ENCODE data around the gene MRPL24.
"Not testable (repeated sequence)": the region's sequence is repeated elsewhere in the genome, so short reads cannot be mapped to it uniquely, and the experiment has no call there.

The MRPL24 gene

GRCh38 chr1:156740741-156741480 lies at the start of gene MRPL24:
MRPL24 (minus strand) TSS chr1:156741088; CDS start chr1:156738704, 2,384 bp downstream.
- DNase-seq (ENCODE audit: low spot score), result peak; percentile 100

DNA sequence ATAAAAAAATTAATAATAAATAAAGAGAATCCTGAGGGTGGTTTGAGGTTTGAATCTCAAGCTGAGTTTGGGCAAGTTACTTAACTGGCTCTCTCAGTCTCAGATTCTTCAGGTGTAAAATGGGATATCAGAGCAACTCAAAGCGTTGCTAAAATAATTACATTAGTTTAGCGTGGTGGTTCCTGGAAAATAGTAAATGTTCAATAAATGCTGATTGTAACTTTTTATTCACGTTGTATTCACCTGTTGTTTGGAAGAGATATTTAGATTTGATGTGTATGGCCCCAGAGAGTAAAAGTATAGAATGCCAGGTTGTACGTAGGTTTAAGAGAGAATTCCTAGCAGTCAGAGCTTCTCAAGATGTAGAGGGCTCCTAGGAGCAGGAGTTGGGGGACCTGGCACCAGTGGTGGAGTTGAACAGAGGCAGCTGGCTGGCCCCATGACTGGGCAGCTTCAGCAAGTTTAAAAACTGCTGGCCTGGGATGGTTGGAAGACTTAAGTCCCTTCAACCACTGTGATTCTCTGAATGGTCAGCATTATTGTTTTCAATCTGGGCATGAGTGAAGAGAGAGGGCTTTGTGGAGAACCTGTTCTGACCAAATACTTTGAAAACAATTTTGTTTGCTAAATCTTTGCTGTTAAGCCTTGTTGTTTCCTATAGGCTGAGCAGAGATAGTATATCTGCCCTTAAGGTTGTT lies 48.9 kb upstream of the MRPL24 start:
- no peak for DNase-seq (ENCODE audit: low spot score)

DNA sequence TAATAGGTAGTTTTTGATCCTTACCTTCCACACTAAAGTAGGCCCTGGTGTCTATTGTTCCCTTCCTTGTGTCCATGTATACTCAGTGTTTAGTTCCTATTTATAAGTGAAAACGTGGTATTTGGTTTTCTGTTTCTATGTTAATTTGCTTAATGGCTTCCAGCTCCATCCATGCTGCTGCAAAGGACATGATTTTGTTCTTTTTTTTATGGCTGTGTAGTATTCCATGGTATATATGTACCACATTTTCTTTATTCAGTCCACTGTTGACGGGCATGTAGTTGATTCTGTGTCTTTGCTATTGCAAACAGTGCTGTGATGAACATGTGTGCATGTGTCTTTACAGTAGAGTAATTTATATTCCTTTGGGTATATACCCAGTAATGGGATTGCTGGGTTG lies 47.2 kb upstream of the MRPL24 start:
- no peak for DNase-seq (ENCODE audit: low spot score)

GRCh38 chr1:156786640-156787039 lies 45.8 kb upstream of the MRPL24 start:
- no peak for DNase-seq (ENCODE audit: low spot score)

GRCh38 chr1:156785458-156785857 lies 44.6 kb upstream of the MRPL24 start:
- DNase-seq (ENCODE audit: low spot score), result no peak

GRCh38 chr1:156781585-156782186 lies 40.8 kb upstream of the MRPL24 start:
- no peak for DNase-seq (ENCODE audit: low spot score)

GRCh38 chr1:156777573-156777972 lies 36.7 kb upstream of the MRPL24 start:
- DNase-seq (ENCODE audit: low spot score), result no peak

DNA sequence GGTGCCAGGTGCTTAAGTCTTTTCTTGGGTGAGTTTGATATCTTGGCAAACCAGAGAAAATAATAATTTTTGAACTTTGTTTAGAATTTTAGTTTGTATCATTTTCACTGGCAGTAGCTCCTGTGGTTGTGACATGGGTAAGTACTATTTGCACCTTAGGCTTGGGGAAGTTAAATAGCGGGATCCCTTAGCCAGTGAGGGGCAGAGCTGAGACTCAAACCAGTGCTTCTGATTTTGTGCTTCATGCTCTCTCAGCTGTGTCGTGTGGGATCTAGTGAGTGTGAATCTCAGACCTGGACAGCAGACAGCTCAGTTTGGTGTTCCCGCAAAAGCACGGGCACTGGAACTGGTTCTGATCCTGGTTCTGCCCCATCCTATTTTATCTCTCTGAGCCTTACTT lies 36.1 kb upstream of the MRPL24 start:
- no peak for DNase-seq (ENCODE audit: low spot score)

- DNase-seq (ENCODE audit: low spot score), result no peak
Measured at GRCh38 chr1:156775799-156776198, 34.9 kb upstream of the MRPL24 start.

GRCh38 chr1:156773607-156774006 lies 32.7 kb upstream of the MRPL24 start:
- peak; percentile 57 for DNase-seq (ENCODE audit: low spot score)

- DNase-seq (ENCODE audit: low spot score), result no peak
Measured at GRCh38 chr1:156772728-156773497, 32.0 kb upstream of the MRPL24 start.

- DNase-seq (ENCODE audit: low spot score), result no peak
Measured at GRCh38 chr1:156772222-156772621, 31.3 kb upstream of the MRPL24 start.

- no peak for DNase-seq (ENCODE audit: low spot score)
Measured at GRCh38 chr1:156768610-156769295, 27.9 kb upstream of the MRPL24 start.

DNA sequence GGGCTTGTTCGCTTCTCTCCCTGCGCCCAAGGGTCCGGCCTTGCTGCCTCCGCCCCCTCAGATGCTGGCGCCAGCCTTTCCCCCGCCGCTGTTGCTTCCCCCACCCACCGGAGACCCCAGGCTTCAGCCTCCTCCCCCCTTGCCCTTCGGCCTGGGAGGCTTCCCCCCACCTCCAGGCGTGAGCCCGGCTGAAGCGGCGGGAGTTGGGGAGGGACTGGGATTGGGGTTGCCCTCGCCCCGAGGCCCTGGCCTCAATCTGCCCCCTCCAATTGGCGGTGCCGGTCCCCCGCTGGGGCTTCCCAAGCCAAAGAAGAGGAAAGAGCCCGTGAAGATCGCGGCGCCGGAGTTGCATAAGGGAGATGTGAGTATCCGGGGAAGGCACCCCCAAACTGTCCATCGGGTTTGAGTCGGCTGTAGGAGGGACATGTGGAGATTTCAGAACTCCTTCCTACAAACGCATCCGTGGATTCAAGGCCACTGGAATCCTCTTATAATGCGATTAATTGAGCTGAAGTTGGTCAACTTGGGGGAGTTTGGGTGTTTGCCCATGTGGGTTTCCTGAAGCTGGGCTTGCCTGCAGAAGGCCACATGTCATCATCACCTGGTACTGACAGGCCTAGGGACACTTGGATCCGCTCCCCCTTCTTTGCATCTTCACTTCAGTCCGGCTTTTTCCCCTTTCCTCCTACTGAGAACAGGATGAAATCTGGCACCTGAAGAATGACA lies 27.2 kb upstream of the MRPL24 start:
- DNase-seq (ENCODE audit: low spot score), result peak; percentile 49

- DNase-seq (ENCODE audit: low spot score), result peak; percentile 100
Measured at GRCh38 chr1:156767101-156767878, 26.4 kb upstream of the MRPL24 start, which contains the start of gene PRCC. PRCC (plus strand) TSS chr1:156767535; CDS start chr1:156767772, 237 bp downstream.

- no peak for DNase-seq (ENCODE audit: low spot score)
Measured at GRCh38 chr1:156766298-156767100, 25.6 kb upstream of the MRPL24 start.

GRCh38 chr1:156765666-156766065 lies 24.8 kb upstream of the MRPL24 start:
- no peak for DNase-seq (ENCODE audit: low spot score)

DNA sequence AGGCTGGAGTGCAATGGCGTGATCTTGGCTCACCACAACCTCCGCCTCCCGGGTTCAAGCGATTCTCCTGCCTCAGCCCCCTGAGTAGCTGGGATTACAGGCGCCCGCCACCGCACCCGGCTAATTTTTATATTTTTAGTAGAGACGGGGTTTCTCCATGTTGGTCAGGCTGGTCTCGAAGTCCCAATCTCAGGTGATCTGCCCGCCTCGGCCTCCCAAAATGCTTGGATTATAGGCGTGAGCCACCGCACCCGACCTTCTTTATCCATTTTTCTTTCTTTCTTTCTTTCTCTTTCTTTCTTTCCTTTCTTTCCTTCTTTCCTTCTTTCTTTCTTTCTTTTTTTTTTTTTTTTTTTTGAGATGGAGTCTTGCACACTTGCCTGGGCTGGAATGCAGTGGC lies 24.2 kb upstream of the MRPL24 start:
- not testable (repeated sequence) for DNase-seq (ENCODE audit: low spot score)

DNA sequence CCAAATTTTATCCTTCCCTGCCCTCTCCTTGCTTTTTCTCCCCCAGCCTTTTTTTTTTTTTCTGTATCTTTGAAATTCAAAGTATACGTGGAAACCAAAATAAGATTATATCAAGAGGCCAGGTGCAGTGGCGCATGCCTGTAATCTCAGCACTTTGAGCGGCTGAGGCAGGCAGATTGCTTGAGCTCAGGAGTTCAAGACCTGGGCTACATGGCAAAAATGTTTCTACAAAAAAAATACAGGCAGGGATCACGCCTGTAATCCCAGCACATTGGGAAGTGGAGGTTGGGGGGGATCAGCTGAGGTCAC lies 19.9 kb upstream of the MRPL24 start:
- DNase-seq (ENCODE audit: low spot score), result no peak
